A549 treated with AZD9567 at 1 μM for 4 hours (cell line): Measurements from ENCODE around the gene KLHL3. TPM values are rescaled to one million over a fixed set of nuclear protein-coding genes. Genes with fewer than 3 reads are reported as not detected.

Experiments used
- total RNA-seq: library from RNA; stranded (reverse); fragments of 200-300 nt; extraction: Qiagen RNA extraction; gene quantifications from 5 replicates; pipeline ENCODE4 v1.2.3, GENCODE V29; 2022; ENCODE audit not compliant: insufficient read depth

KLHL3 gene, protein sequence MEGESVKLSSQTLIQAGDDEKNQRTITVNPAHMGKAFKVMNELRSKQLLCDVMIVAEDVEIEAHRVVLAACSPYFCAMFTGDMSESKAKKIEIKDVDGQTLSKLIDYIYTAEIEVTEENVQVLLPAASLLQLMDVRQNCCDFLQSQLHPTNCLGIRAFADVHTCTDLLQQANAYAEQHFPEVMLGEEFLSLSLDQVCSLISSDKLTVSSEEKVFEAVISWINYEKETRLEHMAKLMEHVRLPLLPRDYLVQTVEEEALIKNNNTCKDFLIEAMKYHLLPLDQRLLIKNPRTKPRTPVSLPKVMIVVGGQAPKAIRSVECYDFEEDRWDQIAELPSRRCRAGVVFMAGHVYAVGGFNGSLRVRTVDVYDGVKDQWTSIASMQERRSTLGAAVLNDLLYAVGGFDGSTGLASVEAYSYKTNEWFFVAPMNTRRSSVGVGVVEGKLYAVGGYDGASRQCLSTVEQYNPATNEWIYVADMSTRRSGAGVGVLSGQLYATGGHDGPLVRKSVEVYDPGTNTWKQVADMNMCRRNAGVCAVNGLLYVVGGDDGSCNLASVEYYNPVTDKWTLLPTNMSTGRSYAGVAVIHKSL
- 0.14 to 0.62 TPM (median 0.24 TPM) in 5 replicates for total RNA-seq

DNA sequence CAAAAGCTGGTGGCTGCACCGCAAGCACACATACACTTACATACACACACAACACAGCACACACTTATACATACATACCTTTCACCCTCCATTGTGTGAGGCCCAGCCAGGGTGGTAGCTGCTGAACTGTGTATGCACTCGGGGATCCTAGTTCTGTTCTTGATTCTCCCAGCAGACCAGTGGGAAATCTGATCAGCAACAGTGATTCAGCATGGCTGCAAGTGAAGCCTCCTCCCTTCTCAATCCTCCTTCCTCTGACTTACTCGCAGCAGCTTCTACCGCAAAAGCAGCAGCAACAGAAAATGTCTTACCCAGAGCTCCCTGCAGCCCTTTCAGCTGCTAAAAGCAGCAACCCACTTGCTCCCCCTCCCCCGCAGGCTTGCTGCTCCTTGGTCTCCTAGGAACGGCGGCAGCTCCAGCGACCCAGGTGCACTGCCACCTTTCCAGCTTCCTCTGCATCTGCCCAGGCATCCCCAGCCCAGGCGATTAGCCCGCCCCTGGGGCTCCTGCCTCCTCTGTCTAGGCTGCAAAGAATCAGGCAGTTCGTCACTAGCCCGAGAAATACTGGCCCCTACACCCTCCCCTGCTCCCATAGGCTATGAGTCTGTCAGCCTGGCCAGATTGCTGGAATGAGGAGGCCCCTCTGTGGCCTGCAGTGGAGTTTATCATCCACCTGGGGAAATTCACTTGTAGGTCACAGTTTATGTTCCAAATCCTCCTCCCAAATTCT is at the start of gene KLHL3:
Gene KLHL3, minus strand, starts transcription at position 535 of the 730 bp plus-strand sequence. Its CDS starts 443 bp downstream, at position 92.

DNA sequence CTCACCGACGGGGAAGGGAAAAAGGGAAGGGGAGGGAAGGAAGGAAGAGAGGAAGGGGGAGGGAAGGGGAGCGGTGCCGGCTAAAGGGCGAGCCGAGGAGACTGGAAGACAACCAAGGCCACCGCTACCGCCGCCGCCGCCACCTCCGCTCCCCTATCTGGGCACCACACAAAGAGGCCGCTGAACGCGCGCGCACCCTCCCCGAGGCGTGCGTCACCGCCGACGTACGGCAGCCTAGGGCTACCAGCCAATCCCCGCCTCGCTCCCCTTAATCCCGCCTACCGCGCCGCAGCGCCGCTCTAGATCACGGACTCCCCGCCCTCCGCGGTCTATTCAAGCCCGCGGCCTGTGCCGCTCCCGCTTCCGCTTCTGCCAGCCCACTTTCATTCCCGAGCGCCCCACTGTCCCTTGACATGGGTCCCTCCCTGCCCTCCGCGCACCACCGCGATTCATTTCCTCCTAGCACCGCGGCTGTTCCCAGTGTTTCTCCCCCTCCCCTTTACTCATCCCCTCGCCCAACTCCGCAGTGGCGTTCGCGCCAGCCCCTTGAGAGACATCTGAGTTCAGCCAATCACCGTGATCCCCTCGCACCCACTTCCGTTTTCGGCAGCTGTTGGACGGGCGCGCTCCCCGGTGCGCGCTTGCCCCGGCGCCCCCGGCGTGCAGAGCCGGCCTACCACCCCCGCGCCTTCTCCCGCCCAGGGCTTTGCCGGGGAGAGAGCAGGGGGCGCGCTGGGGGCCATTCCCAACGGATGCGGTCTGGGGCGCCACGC is 18.5 kb upstream of the KLHL3 start, which contains the start of gene HNRNPA0:
Gene HNRNPA0, minus strand, starts transcription at position 176 of the 773 bp plus-strand sequence. CDS start 297 bp downstream, outside the sequence.

Other genes starting within 250 kb of the KLHL3 start
- gene SPOCK1, start 236.8 kb downstream of the KLHL3 start, total RNA-seq, result 9.9 to 34.0 TPM (median 15.9 TPM) in 5 replicates
- 42.9 to 54.0 TPM (median 51.9 TPM) in 5 replicates for gene HNRNPA0, start 18.3 kb upstream of the KLHL3 start, total RNA-seq
- gene MYOT, start 131.8 kb upstream of the KLHL3 start, total RNA-seq, result not detected in 5 replicates
- gene PKD2L2, start 153.4 kb upstream of the KLHL3 start, total RNA-seq, result not detected in 5 replicates